ENCODE results near the gene L2HGDH. TPM values are rescaled to one million over a fixed set of nuclear protein-coding genes. Genes with fewer than 3 reads are reported as not detected.

L2HGDH gene
- total RNA-seq, 1 experiment from 2014 or later = 18.6 TPM

DNA sequence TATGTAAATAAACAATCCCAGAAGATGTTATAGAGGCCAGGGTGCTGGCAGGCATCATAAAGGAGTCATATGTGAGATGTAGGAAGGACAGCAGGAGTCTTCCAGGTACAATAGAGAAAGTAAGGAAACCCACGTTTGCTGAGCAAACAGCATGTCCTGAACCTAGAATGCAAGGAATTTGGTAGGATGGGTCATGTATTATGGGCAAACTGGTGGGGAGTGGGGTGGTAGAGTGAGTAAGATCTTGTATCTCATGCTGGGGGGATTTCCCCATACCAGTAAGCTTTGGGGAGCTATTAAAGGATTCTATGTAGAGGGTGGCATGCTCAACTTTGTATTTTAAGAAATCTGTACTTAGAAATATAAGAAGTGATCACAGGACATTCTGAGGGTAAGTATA, 43.7 kb upstream of the L2HGDH start:
- no peak for DNase-seq
- H3K4me1 ChIP-seq (replicated peaks; ENCODE audit: insufficient read depth) = 0 out of 2 replicates have a peak, but pooled peaks cover 4% of the 10 kb centered on the region
- POLR2A ChIA-PET (ENCODE audit: unreplicated experiment) = no interaction called here
- H4K20me1 ChIP-seq (ENCODE audit: insufficient read depth) = no peaks in the 10 kb centered on the region
- no peaks in the 10 kb centered on the region for H3K9me3 ChIP-seq (ENCODE audit: insufficient read depth, low read depth)
- H3K36me3 ChIP-seq (ENCODE audit: low read depth) = no peaks in the 10 kb centered on the region
- no peaks in the 10 kb centered on the region for H3K27me3 ChIP-seq (ENCODE audit: insufficient read depth, low read depth)
- CTCF ChIA-PET = no interaction called here
- no TSS peak for BruUV-seq (replicated peaks)
- no peak overlapping the region for H2AFZ ChIP-seq
- TF ChIP-seq CTCF (conservative IDR thresholded peaks at IDR 0.05) (no peak), EZH2 (IDR thresholded peaks at IDR 0.05; ENCODE audit: low read depth) (no peak)
- no peaks in the 10 kb centered on the region; the same call in 1 of the 2 replicates for H3F3A ChIP-seq (ENCODE audit: insufficient read depth, low read depth)
- intact Hi-C loops (cut with micrococcal nuclease; ENCODE audit: unreplicated experiment) = no loop called here
- no peak overlapping the region for H3K27ac ChIP-seq
- H3K4me3 ChIP-seq = no peak overlapping the region
- H3K79me2 ChIP-seq (ENCODE audit: low read depth) = no peaks in the 10 kb centered on the region
- no peak overlapping the region for H3K4me2 ChIP-seq
- H3K9me2 ChIP-seq (ENCODE audit: insufficient read depth) = no peaks in the 10 kb centered on the region

GRCh38 chr14:50354527-50354926, 42.5 kb upstream of the L2HGDH start:
- intact Hi-C loops (cut with micrococcal nuclease; ENCODE audit: unreplicated experiment) = no loop called here
- Histone ChIP-seq H3K4me2 (no peak overlapping the region), H3K79me2 (ENCODE audit: low read depth) (no peaks in the 10 kb centered on the region), H3K9me2 (ENCODE audit: insufficient read depth) (no peaks in the 10 kb centered on the region), H3K36me3 (ENCODE audit: low read depth) (no peaks in the 10 kb centered on the region), H3F3A (ENCODE audit: insufficient read depth, low read depth) (no peaks in the 10 kb centered on the region; the same call in 1 of the 2 replicates), H4K20me1 (ENCODE audit: insufficient read depth) (no peaks in the 10 kb centered on the region), H3K9me3 (ENCODE audit: insufficient read depth, low read depth) (no peaks in the 10 kb centered on the region), H3K27me3 (ENCODE audit: insufficient read depth, low read depth) (no peaks in the 10 kb centered on the region), H2AFZ (no peak overlapping the region), H3K27ac (no peak overlapping the region), H3K4me1 (replicated peaks; ENCODE audit: insufficient read depth) (no peaks in the 10 kb centered on the region), H3K4me3 (no peak overlapping the region)
- POLR2A ChIA-PET (ENCODE audit: unreplicated experiment) = no interaction called here
- no TSS peak for BruUV-seq (replicated peaks)
- no peak for DNase-seq
- CTCF ChIA-PET = no interaction called here
- no peak for TF ChIP-seq EZH2 (IDR thresholded peaks at IDR 0.05; ENCODE audit: low read depth)
- no peak for TF ChIP-seq CTCF (conservative IDR thresholded peaks at IDR 0.05)

DNA sequence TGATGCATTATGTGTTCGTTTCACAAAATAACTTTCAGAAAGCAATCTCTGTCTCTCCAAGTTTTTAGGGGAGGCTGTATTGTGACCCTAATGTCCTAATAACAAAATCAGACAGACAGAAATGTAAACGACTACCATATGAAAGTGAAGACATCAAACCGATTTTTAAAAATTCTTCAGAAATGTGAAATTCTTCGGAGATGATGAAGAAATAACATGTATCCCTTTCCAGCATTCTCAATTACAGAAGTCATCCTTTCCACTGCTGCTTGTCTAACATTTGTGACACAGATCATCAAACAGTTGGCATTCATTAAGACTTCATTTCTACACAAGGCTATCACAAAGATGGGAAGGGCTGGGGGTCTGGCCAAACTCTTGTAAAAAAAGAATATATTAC, 41.1 kb upstream of the L2HGDH start:
- Histone ChIP-seq H3K4me3 (no peak overlapping the region), H3K27ac (no peak overlapping the region), H3K4me1 (replicated peaks; ENCODE audit: insufficient read depth) (no peaks in the 10 kb centered on the region), H3K36me3 (ENCODE audit: low read depth) (no peaks in the 10 kb centered on the region), H3K9me2 (ENCODE audit: insufficient read depth) (no peaks in the 10 kb centered on the region), H3F3A (ENCODE audit: insufficient read depth, low read depth) (no peaks in the 10 kb centered on the region; the same call in 1 of the 2 replicates), H3K27me3 (ENCODE audit: insufficient read depth, low read depth) (no peaks in the 10 kb centered on the region), H4K20me1 (ENCODE audit: insufficient read depth) (no peaks in the 10 kb centered on the region), H3K9me3 (ENCODE audit: insufficient read depth, low read depth) (peaks cover under 1% of the 10 kb centered on the region; the same call in 1 of the 2 replicates), H2AFZ (no peak overlapping the region), H3K79me2 (ENCODE audit: low read depth) (no peaks in the 10 kb centered on the region), H3K4me2 (no peak overlapping the region)
- DNase-seq = no peak
- ChIA-PET CTCF (no interaction called here), POLR2A (ENCODE audit: unreplicated experiment) (no interaction called here)
- intact Hi-C loops (cut with micrococcal nuclease; ENCODE audit: unreplicated experiment) = no loop called here
- TF ChIP-seq EZH2 (IDR thresholded peaks at IDR 0.05; ENCODE audit: low read depth) (no peak), CTCF (conservative IDR thresholded peaks at IDR 0.05) (no peak)
- no TSS peak for BruUV-seq (replicated peaks)

Data from PC-9 (cell line).